Smooth muscle cell (in vitro differentiated cells): ENCODE measurements around the gene GCKR. TPM values are rescaled to one million over a fixed set of nuclear protein-coding genes. Genes with fewer than 3 reads are reported as not detected.

Experiments
- DNase-seq: peaks from one replicate; lab custom pipeline; 2025; ENCODE audit not compliant: unreplicated experiment; lab: John Stamatoyannopoulos, UW
- H2AFZ ChIP-seq: fragments of 200-600 bp; sonication (generic); 2 replicates; pipeline ENCODE4 v1.6.0; 2016; ENCODE audit warnings: antibody characterized with exemption, low read depth, mild to moderate bottlenecking
- H3F3A ChIP-seq: fragments of 200-600 bp; sonication (generic); 2 replicates; pipeline ENCODE4 v1.6.0; 2017; ENCODE audit warnings: antibody characterized with exemption, low read depth
- H3K27ac ChIP-seq: fragments of 200-600 bp; sonication (generic); 2 replicates; pipeline ENCODE4 v1.5.1; 2016; ENCODE audit warnings: low read depth, mild to moderate bottlenecking
- H3K27me3 ChIP-seq: fragments of 200-600 bp; sonication (generic); 2 replicates; pipeline ENCODE4 v1.6.1; 2016; ENCODE audit warnings: low read depth, mild to moderate bottlenecking
- H3K36me3 ChIP-seq: fragments of 200-600 bp; sonication (generic); 2 replicates; pipeline ENCODE4 v1.5.1; 2016; ENCODE audit warnings: low read depth
- H3K4me1 ChIP-seq: fragments of 200-600 bp; sonication (generic); 2 replicates; pipeline ENCODE4 v1.5.1; 2016; ENCODE audit warnings: low read depth
- H3K4me2 ChIP-seq: fragments of 200-600 bp; sonication (generic); 2 replicates; pipeline ENCODE4 v1.6.0; 2016; ENCODE audit warnings: mild to moderate bottlenecking
- H3K4me3 ChIP-seq: fragments of 200-600 bp; sonication (generic); 2 replicates; pipeline ENCODE4 v1.5.1; 2016; ENCODE audit warnings: mild to moderate bottlenecking
- H3K79me2 ChIP-seq: fragments of 200-600 bp; sonication (generic); 2 replicates; pipeline ENCODE4 v1.6.0; 2016; ENCODE audit warnings: low read depth, mild to moderate bottlenecking
- H3K9ac ChIP-seq: fragments of 200-600 bp; sonication (generic); 2 replicates; pipeline ENCODE4 v1.6.0; 2016; ENCODE audit warnings: low read depth
- H3K9me3 ChIP-seq: fragments of 200-600 bp; sonication (generic); replicated peaks from 2 replicates; pipeline ENCODE4 v1.5.1; 2016; ENCODE audit warnings: low read depth
- H4K20me1 ChIP-seq: fragments of 200-600 bp; sonication (generic); 2 replicates; pipeline ENCODE4 v1.6.0; 2016; ENCODE audit warnings: low read depth
- CTCF ChIP-seq: fragments of 200-600 bp; sonication (generic); IDR thresholded peaks from 2 replicates; pipeline ENCODE4 v1.5.1; 2017; ENCODE audit warnings: borderline replicate concordance, mild to moderate bottlenecking, antibody characterized with exemption; ENCODE audit not compliant: insufficient read depth, poor library complexity, severe bottlenecking
- WGBS: methylation state at CpG from one replicate; pipeline ENCODE4 v1.1.7; 2016; ENCODE audit warnings: low lambda C conversion rate; 5-methylcytosine and 5-hydroxymethylcytosine counted together
- polyA plus RNA-seq: library from polyadenylated mRNA; unstranded; fragments of >200 nt; fragmentation: Nextera tagmentation; extraction: Ambion mirVana; gene quantifications from 2 replicates; pipeline ENCODE4 v1.2.1, GENCODE V29; 2016
- total RNA-seq: library from RNA; depleted of rRNA; stranded (reverse); fragments of >200 nt; gene quantifications from 2 replicates; pipeline ENCODE4 v1.2.3, GENCODE V29; 2014

GCKR gene
- total and polyA plus RNA-seq, 2 experiments from 2014 or later, result 0.70 TPM; not detected in 1

GRCh38 chr2:27492557-27492956, 4.1 kb upstream of the GCKR start:
- no peak overlapping the region for H3K4me3 ChIP-seq
- H3K4me2 ChIP-seq, result no peak overlapping the region
- WGBS, result 85% methylated on average over 4 of the region's 4 CpGs
- H3K36me3 ChIP-seq, result no peaks in the 10 kb centered on the region
- peaks cover 3% of the 10 kb centered on the region for H3F3A ChIP-seq
- no peaks in the 10 kb centered on the region for H3K79me2 ChIP-seq
- no peak for DNase-seq
- no peak for TF ChIP-seq CTCF
- H3K4me1 ChIP-seq, result peaks cover 5% of the 10 kb centered on the region
- no peaks in the 10 kb centered on the region for H4K20me1 ChIP-seq
- H3K9me3 ChIP-seq, result no peaks in the 10 kb centered on the region
- peaks cover 6% of the 10 kb centered on the region for H3K27me3 ChIP-seq
- no peak overlapping the region for H3K9ac ChIP-seq
- H3K27ac ChIP-seq, result no peak overlapping the region
- H2AFZ ChIP-seq, result no peak overlapping the region

- Histone ChIP-seq H3K4me1 (peaks cover 5% of the 10 kb centered on the region), H3K79me2 (no peaks in the 10 kb centered on the region), H2AFZ (no peak overlapping the region), H3F3A (peaks cover 3% of the 10 kb centered on the region), H3K4me2 (peak overlapping the region; percentile 100), H3K9ac (no peak overlapping the region), H3K4me3 (no peak overlapping the region), H3K9me3 (no peaks in the 10 kb centered on the region), H3K27ac (no peak overlapping the region), H4K20me1 (no peaks in the 10 kb centered on the region), H3K27me3 (peaks cover 20% of the 10 kb centered on the region), H3K36me3 (no peaks in the 10 kb centered on the region)
- TF ChIP-seq CTCF, result no peak
- no peak for DNase-seq
- WGBS, result 85% methylated on average over 13 of the region's 13 CpGs
Observed at GRCh38 chr2:27493948-27494283, 2.7 kb upstream of the GCKR start.

GRCh38 chr2:27494284-27494943, 2.2 kb upstream of the GCKR start:
- no peak for TF ChIP-seq CTCF
- H3K4me1 ChIP-seq, result peaks cover 5% of the 10 kb centered on the region
- H3K4me3 ChIP-seq, result peak overlapping the region; percentile 89
- no peak overlapping the region for H3K9ac ChIP-seq
- H3K27me3 ChIP-seq, result peaks cover 23% of the 10 kb centered on the region
- H3K4me2 ChIP-seq, result peak overlapping the region; percentile 100
- no peaks in the 10 kb centered on the region for H4K20me1 ChIP-seq
- H2AFZ ChIP-seq, result peak overlapping the region; percentile 100
- H3K36me3 ChIP-seq, result no peaks in the 10 kb centered on the region
- H3K79me2 ChIP-seq, result no peaks in the 10 kb centered on the region
- H3K9me3 ChIP-seq, result no peaks in the 10 kb centered on the region
- 10% methylated on average over 34 of the region's 35 CpGs for WGBS
- peaks cover 3% of the 10 kb centered on the region for H3F3A ChIP-seq
- no peak overlapping the region for H3K27ac ChIP-seq
- DNase-seq, result no peak

GRCh38 chr2:27494944-27495554, 1.6 kb upstream of the GCKR start, which contains the start of gene FNDC4:
Gene FNDC4, minus strand, starts transcription at chr2:27495200. Its CDS starts 521 bp downstream, at chr2:27494679.
- Histone ChIP-seq H3K4me3 (peak within 1 kb of the TSS; percentile 89), H3K27ac (no peak within 1 kb of the TSS), H3K27me3 (peaks cover 23% of the 10 kb centered on the region), H3K9me3 (no peaks in the 10 kb centered on the region), H3K4me1 (peaks cover 5% of the 10 kb centered on the region), H3K36me3 (no peaks in the 10 kb centered on the region), H3K9ac (peak within 1 kb of the TSS; percentile 75), H2AFZ (peak within 1 kb of the TSS; percentile 100), H4K20me1 (no peaks in the 10 kb centered on the region), H3F3A (peaks cover 3% of the 10 kb centered on the region), H3K4me2 (peak within 1 kb of the TSS; percentile 100), H3K79me2 (no peaks in the 10 kb centered on the region)
- DNase-seq, result no peak
- no peak for TF ChIP-seq CTCF
- 0% methylated on average over 30 of the region's 70 CpGs for WGBS
